ENCODE measurements around the gene ZNF891. TPM values are rescaled to one million over a fixed set of nuclear protein-coding genes. Genes with fewer than 3 reads are reported as not detected.
A peak's percentile ranks its signal among the peaks of the same experiment; 100 is the strongest.

The ZNF891 gene
- polyA plus RNA-seq, 2 of the 4 experiments (the other 2 are of a cell fraction), result 0.62 to 1.6 TPM

DNA sequence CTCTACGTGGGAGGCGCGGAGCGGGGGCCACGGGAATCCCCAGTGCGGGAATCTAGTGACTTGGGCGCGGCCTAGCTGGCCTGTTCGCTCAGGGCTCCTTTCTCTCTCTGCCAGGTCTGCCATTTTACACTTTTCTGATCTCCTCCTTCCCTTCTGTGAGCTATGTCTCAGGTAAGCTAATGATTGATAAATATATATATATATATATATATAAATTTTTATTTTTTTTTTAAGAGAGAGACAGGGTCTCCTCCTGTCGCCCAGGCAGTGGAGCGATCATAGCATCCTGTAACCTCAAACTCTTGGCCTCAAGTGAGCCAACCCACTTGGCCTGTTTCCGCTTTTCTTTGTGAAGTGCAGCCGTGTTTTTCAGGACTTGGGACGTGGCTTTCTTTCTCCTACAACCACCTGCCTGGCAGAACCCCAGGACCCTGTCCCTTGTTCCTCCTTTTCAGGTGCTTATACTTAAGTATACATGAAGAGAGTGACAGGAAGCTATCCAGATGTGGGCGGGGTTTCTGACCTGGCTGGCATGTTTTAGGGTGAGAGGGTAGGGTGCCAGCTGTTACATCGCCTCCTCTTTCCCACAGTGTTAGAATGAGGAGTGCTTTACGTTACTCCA is 48.8 kb downstream of the ZNF891 start (continued):
- TF ChIP-seq, protein P1, sequence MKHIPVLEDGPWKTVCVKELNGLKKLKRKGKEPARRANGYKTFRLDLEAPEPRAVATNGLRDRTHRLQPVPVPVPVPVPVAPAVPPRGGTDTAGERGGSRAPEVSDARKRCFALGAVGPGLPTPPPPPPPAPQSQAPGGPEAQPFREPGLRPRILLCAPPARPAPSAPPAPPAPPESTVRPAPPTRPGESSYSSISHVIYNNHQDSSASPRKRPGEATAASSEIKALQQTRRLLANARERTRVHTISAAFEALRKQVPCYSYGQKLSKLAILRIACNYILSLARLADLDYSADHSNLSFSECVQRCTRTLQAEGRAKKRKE (CRISPR knock-in tag; IDR thresholded peaks at IDR 0.05; ENCODE audit: low read depth), result no peak
- TF ChIP-seq CBX2 (IDR thresholded peaks at IDR 0.05; ENCODE audit: borderline replicate concordance, low read depth), result no peak

DNA sequence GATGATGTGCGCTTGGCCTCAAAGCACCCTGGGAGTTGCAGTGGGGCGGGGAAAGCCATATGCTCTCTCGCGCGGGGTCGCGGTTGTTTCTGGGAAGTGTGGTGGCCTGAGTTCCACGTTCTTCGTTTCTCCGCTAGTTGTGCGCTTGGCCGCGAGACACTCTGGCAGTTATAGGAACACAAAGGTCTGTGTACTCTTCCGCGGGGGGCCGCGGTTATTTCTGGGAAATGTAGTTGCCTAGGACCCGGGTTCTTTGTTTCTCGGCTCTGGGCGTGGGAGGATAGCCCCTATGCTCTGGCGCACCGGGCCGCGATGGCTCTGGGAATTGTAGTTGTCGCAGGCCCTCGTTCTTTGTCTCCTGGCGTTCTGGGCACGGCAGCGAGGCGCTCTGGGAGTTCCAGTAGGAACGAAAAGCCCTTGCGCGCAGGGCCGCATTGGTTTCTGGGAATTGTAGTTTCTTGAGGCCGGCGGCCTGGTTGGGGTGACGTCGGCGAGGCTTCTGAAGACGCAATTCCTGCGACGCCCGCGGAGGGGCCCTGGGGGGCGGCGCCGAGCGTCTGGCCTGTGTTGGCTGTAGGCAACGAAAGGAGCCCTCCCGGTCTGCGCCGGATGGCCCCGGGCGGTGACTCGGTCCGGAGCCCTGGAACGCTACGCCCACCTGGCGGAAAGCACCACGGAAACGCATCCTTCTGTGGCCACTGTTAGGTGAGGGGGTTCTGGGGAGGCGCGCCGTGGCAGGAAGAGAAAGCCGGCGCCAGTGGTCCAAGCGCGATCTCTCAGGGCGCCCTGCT is 49.5 kb downstream of the ZNF891 start, which contains the start of gene ZNF140:
ZNF140 (plus strand) TSS at position 556 of the 791 bp plus-strand sequence. CDS start 398 bp downstream, outside the sequence.
- ATAC-seq, result peak; percentile 87
- Histone ChIP-seq H3K4me3 (peak within 1 kb of the TSS; percentile 88), H3K27ac (peak within 1 kb of the TSS; percentile 90 to 93), H3K9me3 (peaks cover 89% of the 10 kb centered on the region), H3K4me1 (no peaks in the 10 kb centered on the region), H3K4me2 (peak within 1 kb of the TSS; percentile 50)
- WGBS (ENCODE audit: missing lambda C conversion rate), result under 1% methylated on average over 41 of the region's 69 CpGs
- peak; percentile 68 to 98 for DNase-seq (ENCODE audit: low read depth in 1 of 2, low spot score in 1 of 2)
- POLR2A ChIA-PET, result interaction anchor here (0.6 to 2.1 kb wide), 10 partner anchors 33 to 253 kb away, joined by 3 to 20 read pairs (median 3); partner anchors contain the start of genes CHFR, ZNF10, ZNF26 and ZNF268
- FAIRE-seq, result no peak
- CTCF ChIA-PET, result interaction anchor here (0.7 to 0.8 kb wide), 2 partner anchors 18 to 101 kb away, joined by 3 read pairs; no protein-coding TSS in a partner anchor
- TF ChIP-seq MAFK (IDR thresholded peaks at IDR 0.05; ENCODE audit: partially characterized antibody) (no peak), FOSB (CRISPR knock-in tag; IDR thresholded peaks at IDR 0.05) (no peak), ZNF302 (CRISPR knock-in tag; IDR thresholded peaks at IDR 0.05) (no peak), BHLHE40 (IDR thresholded peaks at IDR 0.05; ENCODE audit: low read depth, low read length) (no peak), ZSCAN20 (CRISPR knock-in tag; IDR thresholded peaks at IDR 0.05) (no peak), RARB (CRISPR knock-in tag; IDR thresholded peaks at IDR 0.05) (no peak), MAZ (IDR thresholded peaks at IDR 0.05; ENCODE audit: borderline replicate concordance, low read depth, low read length) (peak; percentile 52; the same call in 1 of the 2 replicates), ZFP36 (IDR thresholded peaks at IDR 0.05; ENCODE audit: borderline replicate concordance, partially characterized antibody) (no peak), RNF2 (IDR thresholded peaks at IDR 0.05; ENCODE audit: borderline replicate concordance, low read depth) (no peak), CBX8 (IDR thresholded peaks at IDR 0.05) (no peak), HOXB13 (CRISPR knock-in tag; IDR thresholded peaks at IDR 0.05; ENCODE audit: low read depth) (no peak), CHD2 (IDR thresholded peaks at IDR 0.05; ENCODE audit: low read length, partially characterized antibody) (no peak), NR3C1 (IDR thresholded peaks at IDR 0.05) (no peak), CEBPB (IDR thresholded peaks at IDR 0.05) (no peak), GATA3 (IDR thresholded peaks at IDR 0.05; ENCODE audit: borderline replicate concordance) (no peak; the same call in 1 of the 2 replicates), NFE2L2 (conservative IDR thresholded peaks at IDR 0.05; ENCODE audit: low read length) (no peak), HOXB5 (CRISPR knock-in tag; IDR thresholded peaks at IDR 0.05) (0 out of 2 replicates have a peak, but pooled peaks have one; percentile 26), ZC3H11A (IDR thresholded peaks at IDR 0.05) (no peak), SMC3 (IDR thresholded peaks at IDR 0.05) (0 out of 3 replicates have a peak, but pooled peaks have one; percentile 8), KDM1A (IDR thresholded peaks at IDR 0.05; ENCODE audit: low read depth) (no peak), KDM5A (IDR thresholded peaks at IDR 0.05) (0 out of 2 replicates have a peak, but pooled peaks have one; percentile 23), HEYL (CRISPR knock-in tag; IDR thresholded peaks at IDR 0.05) (no peak), CHD4 (IDR thresholded peaks at IDR 0.05; ENCODE audit: borderline replicate concordance) (no peak), JUN (IDR thresholded peaks at IDR 0.05) (peak in 1 of 2 experiments; percentile 76; a peak in 2 of 5 replicates), HDAC2 (IDR thresholded peaks at IDR 0.05) (no peak), EP300 (IDR thresholded peaks at IDR 0.05) (no peak), POLR2A (IDR thresholded peaks at IDR 0.05; ENCODE audit: low read length) (peak; percentile 52), RAD21 (conservative IDR thresholded peaks at IDR 0.05 in 1 of 2, IDR thresholded peaks at IDR 0.05 in 1 of 2) (peak in 1 of 2 experiments; percentile 10; a peak in 1 of 5 replicates)
- TF ChIP-seq, protein P2, sequence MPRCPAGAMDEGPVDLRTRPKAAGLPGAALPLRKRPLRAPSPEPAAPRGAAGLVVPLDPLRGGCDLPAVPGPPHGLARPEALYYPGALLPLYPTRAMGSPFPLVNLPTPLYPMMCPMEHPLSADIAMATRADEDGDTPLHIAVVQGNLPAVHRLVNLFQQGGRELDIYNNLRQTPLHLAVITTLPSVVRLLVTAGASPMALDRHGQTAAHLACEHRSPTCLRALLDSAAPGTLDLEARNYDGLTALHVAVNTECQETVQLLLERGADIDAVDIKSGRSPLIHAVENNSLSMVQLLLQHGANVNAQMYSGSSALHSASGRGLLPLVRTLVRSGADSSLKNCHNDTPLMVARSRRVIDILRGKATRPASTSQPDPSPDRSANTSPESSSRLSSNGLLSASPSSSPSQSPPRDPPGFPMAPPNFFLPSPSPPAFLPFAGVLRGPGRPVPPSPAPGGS (IDR thresholded peaks at IDR 0.05), result no peak; the same call in 2 of the 3 replicates
- TF ChIP-seq, protein P3, sequence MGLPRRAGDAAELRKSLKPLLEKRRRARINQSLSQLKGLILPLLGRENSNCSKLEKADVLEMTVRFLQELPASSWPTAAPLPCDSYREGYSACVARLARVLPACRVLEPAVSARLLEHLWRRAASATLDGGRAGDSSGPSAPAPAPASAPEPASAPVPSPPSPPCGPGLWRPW (IDR thresholded peaks at IDR 0.05), result no peak
- TF ChIP-seq, protein P4, sequence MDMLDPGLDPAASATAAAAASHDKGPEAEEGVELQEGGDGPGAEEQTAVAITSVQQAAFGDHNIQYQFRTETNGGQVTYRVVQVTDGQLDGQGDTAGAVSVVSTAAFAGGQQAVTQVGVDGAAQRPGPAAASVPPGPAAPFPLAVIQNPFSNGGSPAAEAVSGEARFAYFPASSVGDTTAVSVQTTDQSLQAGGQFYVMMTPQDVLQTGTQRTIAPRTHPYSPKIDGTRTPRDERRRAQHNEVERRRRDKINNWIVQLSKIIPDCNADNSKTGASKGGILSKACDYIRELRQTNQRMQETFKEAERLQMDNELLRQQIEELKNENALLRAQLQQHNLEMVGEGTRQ (IDR thresholded peaks at IDR 0.05), result no peak
- TF ChIP-seq, protein P5, sequence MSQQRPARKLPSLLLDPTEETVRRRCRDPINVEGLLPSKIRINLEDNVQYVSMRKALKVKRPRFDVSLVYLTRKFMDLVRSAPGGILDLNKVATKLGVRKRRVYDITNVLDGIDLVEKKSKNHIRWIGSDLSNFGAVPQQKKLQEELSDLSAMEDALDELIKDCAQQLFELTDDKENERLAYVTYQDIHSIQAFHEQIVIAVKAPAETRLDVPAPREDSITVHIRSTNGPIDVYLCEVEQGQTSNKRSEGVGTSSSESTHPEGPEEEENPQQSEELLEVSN (IDR thresholded peaks at IDR 0.05; ENCODE audit: borderline replicate concordance, low read depth), result peak; percentile 90
- TF ChIP-seq, protein P6, sequence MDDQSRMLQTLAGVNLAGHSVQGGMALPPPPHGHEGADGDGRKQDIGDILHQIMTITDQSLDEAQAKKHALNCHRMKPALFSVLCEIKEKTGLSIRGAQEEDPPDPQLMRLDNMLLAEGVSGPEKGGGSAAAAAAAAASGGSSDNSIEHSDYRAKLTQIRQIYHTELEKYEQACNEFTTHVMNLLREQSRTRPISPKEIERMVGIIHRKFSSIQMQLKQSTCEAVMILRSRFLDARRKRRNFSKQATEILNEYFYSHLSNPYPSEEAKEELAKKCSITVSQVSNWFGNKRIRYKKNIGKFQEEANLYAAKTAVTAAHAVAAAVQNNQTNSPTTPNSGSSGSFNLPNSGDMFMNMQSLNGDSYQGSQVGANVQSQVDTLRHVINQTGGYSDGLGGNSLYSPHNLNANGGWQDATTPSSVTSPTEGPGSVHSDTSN (IDR thresholded peaks at IDR 0.05), result 0 out of 2 replicates have a peak, but pooled peaks have one; percentile 37

All from A549 (cell line).